Measurements from ENCODE around the gene NFASC. TPM values are rescaled to one million over a fixed set of nuclear protein-coding genes. Genes with fewer than 3 reads are reported as not detected.

The NFASC gene
- total RNA-seq, 2 experiments from 2014 or later: 0.10 to 0.20 TPM

DNA sequence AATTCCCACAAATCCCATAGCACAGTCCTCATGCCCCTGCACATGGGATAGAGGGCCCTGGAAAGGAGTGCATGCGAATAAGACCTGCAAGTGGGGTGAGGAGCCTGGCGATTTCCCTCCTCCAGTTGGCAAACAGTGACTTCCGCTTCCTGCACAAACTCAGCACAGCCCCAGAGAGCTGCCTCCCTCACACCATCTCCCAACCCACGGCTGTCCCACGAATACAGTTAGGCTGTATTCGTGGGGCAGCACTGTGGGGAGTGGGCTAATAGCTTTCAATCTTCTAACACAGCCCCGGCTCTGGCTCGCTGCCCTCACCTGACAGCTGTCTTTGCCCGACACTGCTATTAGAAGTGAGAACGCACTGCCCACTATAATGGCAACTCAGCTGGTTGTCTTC, 144.1 kb downstream of the NFASC start:
- no peaks in the 10 kb centered on the region for H3K9me3 Mint-ChIP-seq
- intact Hi-C loops (cut with micrococcal nuclease): no loop called here
- CTCF ChIA-PET: interaction anchor here (2.5 kb wide), 1 partner anchor 47 kb away, joined by 7 read pairs; no protein-coding TSS in a partner anchor
- H3K27me3 Mint-ChIP-seq (ENCODE audit: low read depth): no peaks in the 10 kb centered on the region
- no peak overlapping the region for H3K4me3 Mint-ChIP-seq
- DNase-seq: no peak
- H3K4me1 Mint-ChIP-seq (ENCODE audit: low read depth): no peaks in the 10 kb centered on the region
- H3K36me3 Mint-ChIP-seq (ENCODE audit: low read depth): no peaks in the 10 kb centered on the region
- no peak overlapping the region for H3K27ac Mint-ChIP-seq

DNA sequence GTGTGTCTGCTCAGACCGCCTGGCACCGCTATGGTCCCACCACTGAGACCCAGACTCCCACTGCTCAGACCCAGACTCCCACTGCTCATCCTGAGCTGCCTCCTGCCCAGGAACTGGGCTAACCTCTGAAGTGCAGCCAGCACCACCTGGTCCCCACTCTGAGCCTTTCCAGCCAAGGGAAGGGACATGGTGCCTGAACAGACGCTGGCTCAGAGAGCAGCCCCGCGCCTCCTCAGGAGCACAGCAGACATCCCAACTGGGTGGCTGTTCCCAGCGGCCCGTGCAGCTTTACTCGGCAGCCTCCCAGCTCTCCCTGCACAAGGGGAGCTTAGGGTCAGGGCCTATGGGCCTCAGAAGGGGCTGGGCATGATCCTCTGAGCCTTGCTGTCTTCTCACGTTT, 144.6 kb downstream of the NFASC start:
- Mint-ChIP-seq H3K27ac (no peak overlapping the region), H3K36me3 (ENCODE audit: low read depth) (no peaks in the 10 kb centered on the region), H3K4me1 (ENCODE audit: low read depth) (no peaks in the 10 kb centered on the region), H3K27me3 (ENCODE audit: low read depth) (no peaks in the 10 kb centered on the region), H3K9me3 (no peaks in the 10 kb centered on the region), H3K4me3 (no peak overlapping the region)
- intact Hi-C loops (cut with micrococcal nuclease): no loop called here
- no peak for DNase-seq
- CTCF ChIA-PET: interaction anchor here (2.5 kb wide), 1 partner anchor 46 kb away, joined by 7 read pairs; no protein-coding TSS in a partner anchor

DNA sequence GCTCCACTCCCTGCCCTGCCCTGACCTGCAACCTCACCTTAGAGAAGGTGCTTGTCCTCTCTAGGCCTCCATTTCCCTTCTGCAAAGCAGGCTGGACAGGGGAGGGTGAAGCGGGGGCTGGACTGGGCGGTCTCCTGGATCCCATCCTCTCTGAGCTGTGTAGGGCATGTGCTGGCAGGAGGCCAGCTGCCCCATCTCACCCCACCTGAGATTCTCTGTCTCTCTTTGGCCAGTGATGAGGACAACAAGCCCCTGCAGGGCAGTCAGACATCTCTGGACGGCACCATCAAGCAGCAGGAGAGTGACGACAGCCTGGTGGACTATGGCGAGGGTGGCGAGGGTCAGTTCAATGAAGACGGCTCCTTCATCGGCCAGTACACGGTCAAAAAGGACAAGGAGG, 145.4 kb downstream of the NFASC start:
- CTCF ChIA-PET: no interaction called here
- Mint-ChIP-seq H3K4me3 (no peak overlapping the region), H3K9me3 (no peaks in the 10 kb centered on the region), H3K27ac (no peak overlapping the region), H3K36me3 (ENCODE audit: low read depth) (no peaks in the 10 kb centered on the region), H3K27me3 (ENCODE audit: low read depth) (no peaks in the 10 kb centered on the region), H3K4me1 (ENCODE audit: low read depth) (no peaks in the 10 kb centered on the region)
- no peak for DNase-seq
- intact Hi-C loops (cut with micrococcal nuclease): no loop called here

DNA sequence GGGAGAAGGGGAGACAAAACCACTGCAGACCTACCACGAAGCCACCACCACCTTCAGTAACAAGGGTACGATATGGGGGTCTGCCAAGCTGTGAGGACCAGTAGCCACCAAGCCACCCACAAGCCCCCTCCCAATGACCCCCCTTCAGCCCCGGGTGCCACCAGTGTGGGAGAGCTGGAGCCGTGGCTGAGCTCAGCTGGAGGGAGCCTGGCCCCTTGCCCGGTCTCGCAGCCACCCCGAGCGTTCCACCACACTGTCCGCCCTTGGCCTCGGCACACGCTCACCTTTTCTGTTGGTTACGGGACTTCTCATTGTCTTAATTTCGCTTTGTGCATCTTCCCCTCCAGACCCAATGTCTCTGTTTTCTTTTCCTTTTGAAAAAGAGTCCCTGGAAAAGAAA, 145.9 kb downstream of the NFASC start:
- Mint-ChIP-seq H3K9me3 (no peaks in the 10 kb centered on the region), H3K36me3 (ENCODE audit: low read depth) (no peaks in the 10 kb centered on the region), H3K4me3 (no peak overlapping the region), H3K4me1 (ENCODE audit: low read depth) (no peaks in the 10 kb centered on the region), H3K27me3 (ENCODE audit: low read depth) (no peaks in the 10 kb centered on the region), H3K27ac (no peak overlapping the region)
- intact Hi-C loops (cut with micrococcal nuclease): no loop called here
- CTCF ChIA-PET: no interaction called here
- DNase-seq: no peak

DNA sequence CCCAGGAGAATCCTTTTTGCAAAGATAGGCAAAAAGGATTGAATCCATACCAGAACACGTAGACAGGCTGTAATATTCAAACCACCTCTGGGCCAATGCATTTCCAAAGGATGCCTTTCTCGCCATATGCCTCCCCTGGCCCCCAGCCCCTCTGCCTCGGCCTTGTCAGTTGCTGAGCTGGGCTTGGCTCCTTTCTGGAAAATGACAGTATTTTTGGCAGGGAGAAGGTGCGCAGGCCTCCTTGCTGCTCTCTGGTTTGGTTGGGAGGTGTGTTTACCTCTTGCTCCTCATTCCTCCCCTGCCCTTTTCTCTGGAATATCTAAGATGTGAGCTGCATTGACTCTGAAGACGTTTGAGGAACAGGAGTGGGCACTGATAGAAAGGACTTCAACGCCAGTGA, 146.3 kb downstream of the NFASC start:
- Mint-ChIP-seq H3K27ac (no peak overlapping the region), H3K9me3 (no peaks in the 10 kb centered on the region), H3K36me3 (ENCODE audit: low read depth) (no peaks in the 10 kb centered on the region), H3K27me3 (ENCODE audit: low read depth) (no peaks in the 10 kb centered on the region), H3K4me1 (ENCODE audit: low read depth) (no peaks in the 10 kb centered on the region), H3K4me3 (no peak overlapping the region)
- DNase-seq: no peak
- CTCF ChIA-PET: interaction anchor here (0.6 kb wide), 1 partner anchor 455 kb away, joined by 4 read pairs; no protein-coding TSS in a partner anchor
- intact Hi-C loops (cut with micrococcal nuclease): no loop called here

DNA sequence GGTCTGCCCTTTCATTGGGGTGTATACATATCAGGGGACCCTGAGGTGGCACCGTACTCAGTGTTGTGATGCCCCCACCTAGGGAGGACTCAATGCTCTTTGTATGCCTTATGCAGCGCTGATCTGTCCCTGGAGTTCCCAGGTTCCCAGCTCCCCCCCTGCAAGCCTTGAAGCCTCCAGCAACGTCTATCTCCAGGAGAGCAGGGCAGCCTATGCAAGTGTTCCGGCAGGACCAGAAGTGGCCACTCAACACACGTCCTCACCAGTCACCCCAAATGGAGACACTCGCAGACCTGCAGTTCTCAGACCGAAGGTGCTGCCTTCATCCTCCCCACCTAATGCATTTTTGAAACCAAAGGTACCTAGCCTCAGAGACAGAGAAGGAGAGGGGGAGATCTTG, 147.1 kb downstream of the NFASC start:
- Mint-ChIP-seq H3K27ac (no peak overlapping the region), H3K4me3 (no peak overlapping the region), H3K36me3 (ENCODE audit: low read depth) (no peaks in the 10 kb centered on the region), H3K27me3 (ENCODE audit: low read depth) (no peaks in the 10 kb centered on the region), H3K4me1 (ENCODE audit: low read depth) (no peaks in the 10 kb centered on the region), H3K9me3 (no peaks in the 10 kb centered on the region)
- CTCF ChIA-PET: interaction anchor here (1.4 kb wide), 1 partner anchor 42 kb away, joined by 3 read pairs; no protein-coding TSS in a partner anchor
- no peak for DNase-seq
- intact Hi-C loops (cut with micrococcal nuclease): no loop called here

DNA sequence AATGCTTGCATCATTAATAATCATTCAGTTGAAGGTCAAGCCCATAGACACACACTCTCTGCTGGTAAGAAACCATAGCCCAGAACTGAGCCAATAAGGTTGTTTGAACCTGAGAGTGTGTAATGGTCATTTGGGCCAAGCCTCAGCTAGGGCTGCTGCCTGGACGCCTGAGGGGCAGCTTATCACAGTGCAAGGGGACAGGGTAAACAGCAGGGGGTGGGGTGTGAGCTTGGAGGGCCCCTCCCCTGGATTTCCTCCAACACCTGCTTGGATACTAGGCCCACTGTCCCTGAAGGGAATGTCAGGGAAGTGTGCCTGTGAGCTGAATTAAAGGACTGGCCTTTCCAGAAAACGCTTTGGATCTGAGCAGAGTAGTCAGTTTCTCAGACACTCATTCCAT, 147.7 kb downstream of the NFASC start:
- CTCF ChIA-PET: interaction anchor here (1.4 kb wide), 1 partner anchor 42 kb away, joined by 3 read pairs; no protein-coding TSS in a partner anchor

DNA sequence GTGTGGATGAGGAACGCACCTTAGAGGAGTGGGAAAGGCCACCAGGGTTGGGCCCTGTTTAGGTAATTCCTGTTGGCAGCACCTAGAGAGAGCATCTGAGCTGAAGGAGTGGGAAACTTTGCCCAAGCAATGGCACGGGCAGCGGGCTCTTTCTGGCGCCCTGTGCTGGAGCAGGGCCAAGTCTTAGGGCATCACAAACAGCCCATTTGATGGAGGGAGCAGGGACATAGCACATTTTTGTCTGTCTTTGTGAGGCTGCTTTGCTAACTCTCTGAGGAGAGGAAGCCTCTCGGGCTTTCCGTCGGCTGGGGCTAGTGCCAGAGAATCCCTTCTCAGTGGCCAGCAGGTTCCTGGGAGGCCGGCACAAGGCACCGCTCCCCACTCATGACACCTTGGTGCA, 149.8 kb downstream of the NFASC start:
- intact Hi-C loops (cut with micrococcal nuclease): no loop called here
- H3K36me3 Mint-ChIP-seq (ENCODE audit: low read depth): no peaks in the 10 kb centered on the region
- H3K9me3 Mint-ChIP-seq: no peaks in the 10 kb centered on the region
- H3K27me3 Mint-ChIP-seq (ENCODE audit: low read depth): no peaks in the 10 kb centered on the region
- no peaks in the 10 kb centered on the region for H3K4me1 Mint-ChIP-seq (ENCODE audit: low read depth)
- H3K4me3 Mint-ChIP-seq: no peak overlapping the region
- no peak for DNase-seq
- CTCF ChIA-PET: no interaction called here
- H3K27ac Mint-ChIP-seq: no peak overlapping the region

More for the DNA sequence above, 147.7 kb downstream of the NFASC start:
- Mint-ChIP-seq H3K4me1 (ENCODE audit: low read depth) (no peaks in the 10 kb centered on the region), H3K36me3 (ENCODE audit: low read depth) (no peaks in the 10 kb centered on the region), H3K9me3 (no peaks in the 10 kb centered on the region), H3K27ac (no peak overlapping the region), H3K4me3 (no peak overlapping the region), H3K27me3 (ENCODE audit: low read depth) (no peaks in the 10 kb centered on the region)
- no peak for DNase-seq
- intact Hi-C loops (cut with micrococcal nuclease): no loop called here

DNA sequence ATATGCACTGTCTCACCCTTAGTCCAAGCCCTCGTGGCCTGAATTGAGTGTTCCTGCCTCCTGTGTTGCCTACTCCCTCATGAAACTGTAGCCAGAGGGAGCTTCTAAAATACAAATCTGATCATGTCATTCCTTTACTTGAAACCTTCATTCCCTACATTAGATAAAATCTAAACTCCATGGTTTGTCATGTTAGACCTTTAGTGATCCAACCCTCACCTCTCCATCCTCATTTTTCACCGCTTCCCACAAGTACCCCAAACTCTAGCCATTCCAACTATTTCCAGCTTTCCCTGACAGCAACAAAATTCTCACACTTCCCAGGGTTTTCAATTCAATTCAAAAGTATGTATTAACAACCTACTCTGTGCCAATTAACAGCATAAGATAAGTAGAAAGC, 154.0 kb downstream of the NFASC start:
- intact Hi-C loops (cut with micrococcal nuclease): no loop called here
- H3K36me3 Mint-ChIP-seq (ENCODE audit: low read depth): no peaks in the 10 kb centered on the region
- no peaks in the 10 kb centered on the region for H3K27me3 Mint-ChIP-seq (ENCODE audit: low read depth)
- H3K4me3 Mint-ChIP-seq: no peak overlapping the region
- no peaks in the 10 kb centered on the region for H3K9me3 Mint-ChIP-seq
- DNase-seq: no peak
- H3K4me1 Mint-ChIP-seq (ENCODE audit: low read depth): no peaks in the 10 kb centered on the region
- no peak overlapping the region for H3K27ac Mint-ChIP-seq
- CTCF ChIA-PET: no interaction called here

DNA sequence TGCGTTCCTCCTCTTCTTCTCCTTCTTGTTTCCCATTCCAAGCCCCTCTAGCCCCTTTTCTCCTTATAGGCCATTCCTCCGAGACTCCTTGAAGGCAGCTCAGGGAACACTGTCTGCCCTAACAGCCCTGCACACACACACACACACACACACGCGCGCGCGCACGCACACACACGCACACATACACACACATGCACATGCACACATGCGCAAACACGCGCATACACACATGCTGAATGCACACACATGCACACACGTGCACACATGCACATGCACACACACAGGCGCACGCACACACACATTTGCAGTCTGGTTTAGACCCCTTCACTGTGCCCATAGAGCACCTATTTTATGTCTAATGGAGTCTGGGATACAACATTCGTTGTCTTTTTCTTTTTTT, 154.6 kb downstream of the NFASC start:
- Mint-ChIP-seq H3K36me3 (ENCODE audit: low read depth) (no peaks in the 10 kb centered on the region), H3K9me3 (no peaks in the 10 kb centered on the region), H3K27ac (no peak overlapping the region), H3K27me3 (ENCODE audit: low read depth) (no peaks in the 10 kb centered on the region), H3K4me1 (ENCODE audit: low read depth) (no peaks in the 10 kb centered on the region), H3K4me3 (no peak overlapping the region)
- CTCF ChIA-PET: no interaction called here
- intact Hi-C loops (cut with micrococcal nuclease): no loop called here
- DNase-seq: no peak

DNA sequence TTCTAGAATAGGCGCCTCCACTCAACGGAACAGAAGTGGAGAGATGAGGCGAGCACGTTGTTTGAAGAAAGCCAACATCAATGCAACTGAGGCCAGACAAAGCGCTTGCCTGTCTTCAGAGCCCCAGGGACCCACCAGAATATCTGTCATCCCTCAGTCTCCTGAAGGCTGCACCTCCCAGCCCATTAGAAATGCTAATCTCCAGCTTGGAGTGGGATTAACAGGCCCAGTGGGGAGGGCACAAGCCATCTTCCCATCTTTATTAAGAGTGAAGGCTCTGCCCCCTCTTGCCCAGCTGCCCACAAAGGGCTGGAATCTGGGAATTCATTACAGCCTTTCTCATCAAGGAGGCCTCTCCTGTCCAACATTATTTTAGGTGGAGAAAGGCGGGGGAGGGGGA, 155.5 kb downstream of the NFASC start:
- Mint-ChIP-seq H3K36me3 (ENCODE audit: low read depth) (no peaks in the 10 kb centered on the region), H3K4me3 (no peak overlapping the region), H3K9me3 (no peaks in the 10 kb centered on the region), H3K27me3 (ENCODE audit: low read depth) (no peaks in the 10 kb centered on the region), H3K4me1 (ENCODE audit: low read depth) (no peaks in the 10 kb centered on the region), H3K27ac (no peak overlapping the region)
- CTCF ChIA-PET: no interaction called here
- intact Hi-C loops (cut with micrococcal nuclease): no loop called here
- no peak for DNase-seq

DNA sequence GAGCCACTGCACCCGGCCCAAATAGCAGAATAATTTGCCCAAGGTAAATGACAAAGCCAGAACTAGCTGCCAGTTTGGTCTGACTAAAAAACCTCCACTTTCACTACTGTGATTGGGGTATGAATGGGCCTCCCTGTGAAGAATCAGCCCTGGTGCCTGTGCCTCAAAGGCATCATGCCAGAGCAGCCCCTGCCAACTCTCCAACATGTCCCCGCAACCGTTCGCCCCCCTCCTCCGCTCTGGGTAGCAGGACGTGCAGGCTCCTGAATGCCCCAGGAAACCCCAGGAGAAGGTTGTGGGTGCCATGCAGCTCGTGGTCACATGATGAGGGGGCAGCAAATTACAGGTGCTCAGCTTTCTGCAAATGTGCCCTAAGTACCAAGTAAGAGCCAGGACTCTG, 157.7 kb downstream of the NFASC start:
- Mint-ChIP-seq H3K36me3 (ENCODE audit: low read depth) (no peaks in the 10 kb centered on the region), H3K4me3 (no peak overlapping the region), H3K4me1 (ENCODE audit: low read depth) (no peaks in the 10 kb centered on the region), H3K27ac (no peak overlapping the region), H3K9me3 (no peaks in the 10 kb centered on the region), H3K27me3 (ENCODE audit: low read depth) (no peaks in the 10 kb centered on the region)
- DNase-seq: no peak
- intact Hi-C loops (cut with micrococcal nuclease): no loop called here
- CTCF ChIA-PET: no interaction called here

DNA sequence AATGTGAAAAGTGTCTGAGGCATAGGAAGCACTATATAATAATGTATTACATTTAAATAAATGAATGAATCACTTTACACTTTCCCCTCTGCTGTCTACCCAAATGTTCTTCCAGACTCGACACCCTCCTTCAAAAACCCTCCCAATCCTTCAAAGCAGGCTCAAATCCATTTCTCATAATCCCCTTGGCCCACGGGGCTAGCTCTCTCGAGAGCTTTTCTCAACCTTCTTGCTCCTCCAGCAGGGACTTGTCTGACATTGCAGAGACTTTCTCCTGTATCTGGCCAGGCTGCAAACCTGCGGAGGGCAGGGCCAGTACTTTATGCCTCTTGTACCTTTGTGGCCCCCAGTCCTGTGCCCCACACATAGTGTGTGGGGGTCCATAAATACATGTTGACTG, 158.3 kb downstream of the NFASC start:
- H3K27me3 Mint-ChIP-seq (ENCODE audit: low read depth): no peaks in the 10 kb centered on the region
- H3K4me3 Mint-ChIP-seq: no peak overlapping the region
- no peaks in the 10 kb centered on the region for H3K36me3 Mint-ChIP-seq (ENCODE audit: low read depth)
- no peak overlapping the region for H3K27ac Mint-ChIP-seq
- H3K4me1 Mint-ChIP-seq (ENCODE audit: low read depth): no peaks in the 10 kb centered on the region
- CTCF ChIA-PET: interaction anchor here (1.2 kb wide), 1 partner anchor 33 kb away, joined by 4 read pairs; no protein-coding TSS in a partner anchor
- no peaks in the 10 kb centered on the region for H3K9me3 Mint-ChIP-seq
- intact Hi-C loops (cut with micrococcal nuclease): no loop called here
- no peak for DNase-seq

DNA sequence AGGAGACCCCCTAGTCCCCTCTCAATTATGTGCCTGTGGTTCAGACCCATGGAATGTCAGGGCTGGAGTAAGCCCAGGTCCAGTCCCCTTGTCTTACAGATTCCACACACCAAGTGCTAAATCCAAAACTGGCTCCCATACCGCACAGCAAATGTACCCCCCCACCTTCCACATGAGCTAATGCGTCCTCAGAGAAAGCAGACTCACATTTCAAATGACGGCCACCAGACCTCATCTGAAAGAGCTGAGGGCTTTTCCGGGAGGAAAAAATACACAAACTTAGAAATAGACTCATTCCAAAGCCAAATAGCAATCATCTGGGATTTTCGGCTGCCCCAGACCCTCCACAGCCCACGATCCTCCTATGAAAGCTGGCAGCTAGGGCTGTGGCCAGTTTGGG, 159.6 kb downstream of the NFASC start:
- intact Hi-C loops (cut with micrococcal nuclease): no loop called here
- CTCF ChIA-PET: no interaction called here
- no peaks in the 10 kb centered on the region for H3K9me3 Mint-ChIP-seq
- H3K36me3 Mint-ChIP-seq (ENCODE audit: low read depth): no peaks in the 10 kb centered on the region
- no peaks in the 10 kb centered on the region for H3K27me3 Mint-ChIP-seq (ENCODE audit: low read depth)
- no peak overlapping the region for H3K27ac Mint-ChIP-seq
- no peaks in the 10 kb centered on the region for H3K4me1 Mint-ChIP-seq (ENCODE audit: low read depth)
- no peak overlapping the region for H3K4me3 Mint-ChIP-seq
- no peak for DNase-seq

Data from activated naive CD4-positive, alpha-beta T cell treated with anti-CD3 and anti-CD28 coated beads for 36 hours (primary cell).